Thyroid gland (tissue), 4 donors: ENCODE results near the gene SHISAL2A. TPM values are rescaled to one million over a fixed set of nuclear protein-coding genes. Genes with fewer than 3 reads are reported as not detected.

Experiments used
- DNase-seq, 2 donors: peaks; one replicate each; pipeline ENCODE4 v3.0.0-alpha.2; 2019
- H3K27ac ChIP-seq, 3 donors: fragments of 200-600 bp; sonication (generic); 1 replicate in 2 of 3; 2 replicates in 1 of 3; pipeline ENCODE4 v1.5.1; 2016 to 2019; ENCODE audit warnings: mild to moderate bottlenecking in 1 of 3, moderate library complexity in 1 of 3
- H3K27me3 ChIP-seq: fragments of 200-600 bp; sonication (generic); one replicate; pipeline ENCODE4 v1.5.1; 2019
- H3K36me3 ChIP-seq, 2 donors: fragments of 200-600 bp; sonication (generic); one replicate each; pipeline ENCODE4 v1.5.1; 2016 to 2019
- H3K4me1 ChIP-seq, 2 donors: fragments of 200-600 bp; sonication (generic); one replicate each; pipeline ENCODE4 v1.5.1; 2017 to 2019
- H3K4me3 ChIP-seq, 3 donors: fragments of 200-600 bp; sonication (generic); replicated peaks in 1 of 3; 1 replicate in 2 of 3; 2 replicates in 1 of 3; pipeline ENCODE4 v1.5.1; 2016; ENCODE audit warnings: mild to moderate bottlenecking in 1 of 3
- H3K9me3 ChIP-seq: fragments of 200-600 bp; sonication (generic); one replicate; pipeline ENCODE4 v1.5.1; 2017
- CTCF ChIP-seq, 6 experiments: fragments of 200-600 bp in 3 of 6; fragments of 450-650 bp in 3 of 6; sonication (generic) in 3 of 6; IDR thresholded peaks; one replicate each; pipeline ENCODE4 v1.5.1; 2016 to 2019; ENCODE audit warnings: antibody characterized with exemption in 6 of 6, mild to moderate bottlenecking in 2 of 6, inconsistent platforms in 1 of 6, moderate library complexity in 1 of 6
- POLR2A ChIP-seq, 2 donors: fragments of 450-650 bp; IDR thresholded peaks; one replicate each; pipeline ENCODE4 v1.6.1; 2017; ENCODE audit warnings: antibody characterized with exemption in 2 of 2, mild to moderate bottlenecking in 2 of 2, moderate library complexity in 1 of 2
- WGBS, 2 donors: methylation state at CpG; one replicate each; pipeline ENCODE4 v1.1.5; 2017; 5-methylcytosine and 5-hydroxymethylcytosine counted together
- intact Hi-C: fragments of 100-400 bp; cut with DNase I; formaldehyde crosslinking; loops from one replicate; pipeline ENCODE4 v1.15.1; 2023
- total RNA-seq, 4 donors: library from RNA; depleted of rRNA; stranded (reverse); fragments of >200 nt; gene quantifications; one replicate each; pipeline ENCODE4 v1.2.3, GENCODE V29; 2016

The SHISAL2A gene
- total RNA-seq, 4 donors from 2014 or later = 0.75 to 1.1 (median 0.94) TPM; not detected in 1

- Histone ChIP-seq H3K36me3 (peaks cover 0 to 6% of the 10 kb centered on the region in 2 donors), H3K4me1 (peaks cover 43 to 81% of the 10 kb centered on the region in 2 donors), H3K9me3 (no peaks in the 10 kb centered on the region), H3K27ac (peak overlapping the region; percentile 13 to 89 (median 75)), H3K27me3 (no peaks in the 10 kb centered on the region), H3K4me3 (no peak overlapping the region)
- intact Hi-C loops = no loop called here
- TF ChIP-seq CTCF (IDR thresholded peaks at IDR 0.05) (no peak), POLR2A (IDR thresholded peaks at IDR 0.05) (no peak)
- DNase-seq = peak; percentile 41 to 57
- 73 to 78% methylated on average over 6 of the region's 6 CpGs for WGBS, 2 donors
Measured at GRCh38 chr1:52603630-52604029, 29.3 kb upstream of the SHISAL2A start.

- Histone ChIP-seq H3K27me3 (no peaks in the 10 kb centered on the region), H3K4me1 (peaks cover 43 to 80% of the 10 kb centered on the region in 2 donors), H3K9me3 (no peaks in the 10 kb centered on the region), H3K36me3 (peaks cover 0 to 6% of the 10 kb centered on the region in 2 donors), H3K27ac (peak overlapping the region; percentile 13 to 89 (median 75)), H3K4me3 (no peak overlapping the region)
- WGBS, 2 donors = 47 to 77% methylated on average over 3 of the region's 3 CpGs
- TF ChIP-seq POLR2A (IDR thresholded peaks at IDR 0.05) (no peak), CTCF (IDR thresholded peaks at IDR 0.05) (no peak)
- intact Hi-C loops = no loop called here
- DNase-seq = no peak
Measured at GRCh38 chr1:52604063-52604770, 28.8 kb upstream of the SHISAL2A start.

GRCh38 chr1:52613636-52614373 lies 19.2 kb upstream of the SHISAL2A start:
- DNase-seq = no peak
- H3K36me3 ChIP-seq = no peaks in the 10 kb centered on the region
- H3K4me3 ChIP-seq = no peak overlapping the region
- 56 to 73% methylated on average over 2 of the region's 2 CpGs for WGBS, 2 donors
- no peaks in the 10 kb centered on the region for H3K27me3 ChIP-seq
- H3K4me1 ChIP-seq = peaks cover 0 to 10% of the 10 kb centered on the region in 2 donors
- TF ChIP-seq POLR2A (IDR thresholded peaks at IDR 0.05) (no peak), CTCF (IDR thresholded peaks at IDR 0.05) (no peak)
- no peak overlapping the region for H3K27ac ChIP-seq
- H3K9me3 ChIP-seq = no peaks in the 10 kb centered on the region
- intact Hi-C loops = no loop called here

GRCh38 chr1:52614671-52615070 lies 18.3 kb upstream of the SHISAL2A start:
- intact Hi-C loops = no loop called here
- H3K4me3 ChIP-seq = no peak overlapping the region
- DNase-seq = peak; percentile 52 to 54
- no peaks in the 10 kb centered on the region for H3K9me3 ChIP-seq
- H3K36me3 ChIP-seq = no peaks in the 10 kb centered on the region
- H3K27me3 ChIP-seq = no peaks in the 10 kb centered on the region
- 54 to 63% methylated on average over 5 of the region's 5 CpGs for WGBS, 2 donors
- peaks cover 0 to 10% of the 10 kb centered on the region in 2 donors for H3K4me1 ChIP-seq
- TF ChIP-seq CTCF (IDR thresholded peaks at IDR 0.05) (no peak), POLR2A (IDR thresholded peaks at IDR 0.05) (no peak)
- H3K27ac ChIP-seq = no peak overlapping the region
